A549 (cell line): ENCODE data around the gene PCDHGC4.

Experiments used
- CBX2 ChIP-seq: fragments of 200-600 bp; sonication (generic); IDR thresholded peaks from 2 replicates; pipeline ENCODE4 v1.6.1; 2016; ENCODE audit warnings: low read depth, mild to moderate bottlenecking, borderline replicate concordance
- CTCF ChIP-seq: fragments of >200 bp; sonication (Bioruptor Twin); formaldehyde crosslinking; IDR thresholded peaks from 3 replicates; pipeline ENCODE4 v1.5.1; 2016
- JUN ChIP-seq, 2 experiments: fragments of >200 bp; sonication (Bioruptor Twin); formaldehyde crosslinking; IDR thresholded peaks; 2 replicates in 1 of 2; 3 replicates in 1 of 2; pipeline ENCODE4 v1.6.1; 2016 to 2017
- MAFK ChIP-seq: fragments of 450-650 bp; IDR thresholded peaks from 2 replicates; pipeline ENCODE4 v1.6.1; 2014; ENCODE audit not compliant: partially characterized antibody
- MYC ChIP-seq: IDR thresholded peaks from 2 replicates; pipeline ENCODE4 v1.6.1; 2012; ENCODE audit warnings: mild to moderate bottlenecking, inconsistent platforms, low read length, improper control_type of control experiment, borderline replicate concordance
- PBX3 ChIP-seq: IDR thresholded peaks from 2 replicates; pipeline ENCODE4 v1.6.1; 2012
- POLR2A ChIP-seq: IDR thresholded peaks from 2 replicates; pipeline ENCODE4 v1.6.1; 2012; ENCODE audit warnings: mild to moderate bottlenecking, low read length
- RAD21 ChIP-seq, 2 experiments: fragments of >200 bp in 1 of 2; sonication (Bioruptor Twin) in 1 of 2; formaldehyde crosslinking in 1 of 2; IDR thresholded peaks in 1 of 2; conservative IDR thresholded peaks in 1 of 2; 2 replicates in 1 of 2; 3 replicates in 1 of 2; pipeline ENCODE4 v1.6.1; 2012 to 2018; ENCODE audit warnings: inconsistent platforms in 1 of 2
- TF ChIP-seq, protein P1 (sequence below): fragments of 150-350 bp; IDR thresholded peaks from 2 replicates; pipeline ENCODE4 v1.6.1; 2014; ENCODE audit warnings: low read depth, mild to moderate bottlenecking, low read length

GRCh38 chr5:141475625-141476131 lies 9.2 kb upstream of the PCDHGC4 start, which contains the start of gene PCDHGC3:
- TF ChIP-seq, protein P1, sequence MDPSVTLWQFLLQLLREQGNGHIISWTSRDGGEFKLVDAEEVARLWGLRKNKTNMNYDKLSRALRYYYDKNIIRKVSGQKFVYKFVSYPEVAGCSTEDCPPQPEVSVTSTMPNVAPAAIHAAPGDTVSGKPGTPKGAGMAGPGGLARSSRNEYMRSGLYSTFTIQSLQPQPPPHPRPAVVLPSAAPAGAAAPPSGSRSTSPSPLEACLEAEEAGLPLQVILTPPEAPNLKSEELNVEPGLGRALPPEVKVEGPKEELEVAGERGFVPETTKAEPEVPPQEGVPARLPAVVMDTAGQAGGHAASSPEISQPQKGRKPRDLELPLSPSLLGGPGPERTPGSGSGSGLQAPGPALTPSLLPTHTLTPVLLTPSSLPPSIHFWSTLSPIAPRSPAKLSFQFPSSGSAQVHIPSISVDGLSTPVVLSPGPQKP: no peak
- TF ChIP-seq PBX3: no peak
- no peak for TF ChIP-seq CBX2
- TF ChIP-seq CTCF: peak; percentile 25; the same call in 1 of the 3 replicates
- no peak for TF ChIP-seq MAFK
- TF ChIP-seq JUN (IDR thresholded peaks at IDR 0.05): no peak
- no peak for TF ChIP-seq MYC
- TF ChIP-seq RAD21 (conservative IDR thresholded peaks at IDR 0.05 in 1 of 2, IDR thresholded peaks at IDR 0.05 in 1 of 2): peak; percentile 45 to 64
- TF ChIP-seq POLR2A: peak; percentile 17; the same call in 1 of the 2 replicates
